CD4-positive, alpha-beta T cell treated with Interleukin-4 for 4 hours (primary cell): ENCODE measurements around the gene MAML2.

ENCODE experiments used
- DNase-seq: peaks from one replicate; pipeline ENCODE4 v3.0.0-alpha.2; 2020

Gene MAML2

GRCh38 chr11:96338910-96339705 is 3.9 kb downstream of the MAML2 start:
- peak; percentile 57 for DNase-seq

DNA sequence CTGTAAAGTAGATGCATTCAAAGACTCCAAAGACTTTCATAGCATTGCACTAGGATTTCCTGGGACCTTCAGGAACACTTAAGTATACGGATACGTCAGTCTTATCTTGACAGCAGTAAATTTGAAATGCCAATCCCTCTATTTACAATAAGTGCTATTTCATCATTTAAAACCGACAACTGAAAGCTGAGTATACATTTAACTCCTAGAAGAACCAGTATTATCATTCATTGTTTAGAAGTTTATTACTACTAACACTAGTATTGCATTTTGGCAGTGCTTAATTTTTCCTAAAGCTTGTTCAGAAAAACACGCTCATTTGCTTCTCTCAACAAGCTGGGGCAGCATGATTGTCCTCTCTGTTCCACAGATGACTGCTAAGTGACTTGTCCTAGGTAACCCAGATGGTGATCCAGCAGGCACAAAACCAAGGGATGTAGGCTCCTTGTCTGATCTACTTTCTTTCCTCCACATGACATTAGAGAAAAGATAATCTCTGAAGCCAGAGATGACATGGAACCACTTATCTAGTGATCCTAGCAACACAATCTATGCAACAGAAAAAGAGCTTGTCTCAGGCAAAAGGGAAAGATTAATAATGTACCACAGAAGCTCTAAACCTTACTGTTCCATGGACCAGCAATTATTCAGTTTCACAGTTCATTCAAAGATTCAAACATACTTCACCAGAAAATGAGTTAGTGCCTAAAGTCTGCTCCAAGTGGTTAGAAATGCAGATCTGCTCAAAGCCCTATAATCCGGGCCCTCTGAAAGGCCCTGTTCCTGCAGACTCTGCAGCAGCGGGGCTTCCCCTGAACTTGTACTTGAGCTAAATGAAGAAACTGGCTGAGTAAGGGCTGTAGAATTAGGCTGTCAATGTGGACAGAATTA is 5.2 kb downstream of the MAML2 start:
- peak; percentile 54 for DNase-seq

DNA sequence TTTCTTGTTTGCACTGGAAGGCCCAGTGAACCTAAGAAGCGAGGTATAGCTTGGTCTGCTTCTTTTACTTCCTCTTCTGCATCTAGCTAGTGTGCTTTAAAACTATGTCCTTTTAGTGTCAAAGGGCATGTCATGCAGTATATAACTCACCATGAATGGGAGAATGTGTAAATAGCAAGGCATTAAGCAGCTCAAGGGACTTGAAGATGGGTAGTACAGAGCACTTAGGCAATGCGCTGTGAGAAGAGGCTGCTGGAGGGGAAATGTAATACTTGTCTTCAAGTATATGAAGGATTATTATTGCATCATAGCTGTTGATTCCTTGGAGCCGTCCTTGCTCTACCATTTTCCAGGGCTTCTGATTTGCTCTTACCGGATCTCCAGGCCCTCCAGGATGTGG is 7.6 kb downstream of the MAML2 start:
- no peak for DNase-seq

GRCh38 chr11:96334219-96334618 is 8.8 kb downstream of the MAML2 start:
- DNase-seq, result no peak

DNA sequence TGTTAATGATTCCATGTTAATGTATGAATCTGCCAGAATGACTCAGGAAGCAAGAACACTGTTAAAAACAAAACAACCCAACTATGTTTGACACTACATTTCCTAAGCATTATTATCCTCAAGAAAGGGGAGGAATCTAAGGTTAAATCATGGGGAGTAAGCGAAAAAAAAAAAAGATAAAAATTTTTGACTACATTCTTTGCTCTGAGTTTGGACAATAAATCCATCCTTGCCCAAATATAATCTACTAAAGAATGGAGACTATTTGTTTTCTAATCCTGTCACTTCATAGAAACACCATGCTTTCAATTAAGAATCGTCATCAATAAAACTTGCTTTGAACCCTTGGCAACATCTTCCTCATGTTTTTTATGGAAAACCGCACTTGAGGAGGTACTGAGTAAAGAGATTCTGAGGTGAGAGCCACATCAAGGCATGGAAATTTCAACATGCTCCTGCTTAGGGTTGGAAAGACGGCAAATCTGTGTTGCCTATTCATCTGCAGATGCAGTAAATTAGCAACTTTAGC is 9.7 kb downstream of the MAML2 start:
- no peak for DNase-seq

DNA sequence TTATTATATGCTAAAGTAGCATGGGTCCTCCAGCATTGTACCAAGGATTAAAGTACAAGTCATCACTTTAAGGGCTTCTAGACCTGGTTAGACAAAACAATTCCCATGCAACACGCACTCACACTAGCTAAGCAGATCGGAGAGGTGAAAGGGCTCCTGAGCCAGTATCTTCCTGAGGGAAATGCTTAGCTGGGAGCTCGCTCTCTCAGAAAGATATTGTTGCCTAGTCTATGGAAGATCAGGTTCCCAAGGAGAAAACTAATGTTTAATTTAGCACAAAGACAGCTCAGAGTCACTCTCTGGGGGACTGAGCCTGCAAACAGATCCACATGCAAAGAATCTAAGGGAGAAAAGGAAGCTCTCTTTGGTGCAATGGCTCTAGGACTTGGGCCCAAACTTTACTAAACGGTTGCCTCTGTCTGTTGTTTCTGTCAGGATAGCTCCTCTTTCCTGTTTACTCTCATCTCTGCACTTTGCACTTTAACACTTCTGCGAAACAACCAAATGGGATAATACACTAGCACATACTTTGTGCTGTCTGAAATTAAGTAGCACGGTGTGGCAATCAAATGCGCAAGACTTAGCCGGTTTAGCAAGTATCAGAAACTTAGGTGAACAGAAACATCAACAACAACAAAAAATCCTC is 10.7 kb downstream of the MAML2 start:
- DNase-seq, result no peak

DNA sequence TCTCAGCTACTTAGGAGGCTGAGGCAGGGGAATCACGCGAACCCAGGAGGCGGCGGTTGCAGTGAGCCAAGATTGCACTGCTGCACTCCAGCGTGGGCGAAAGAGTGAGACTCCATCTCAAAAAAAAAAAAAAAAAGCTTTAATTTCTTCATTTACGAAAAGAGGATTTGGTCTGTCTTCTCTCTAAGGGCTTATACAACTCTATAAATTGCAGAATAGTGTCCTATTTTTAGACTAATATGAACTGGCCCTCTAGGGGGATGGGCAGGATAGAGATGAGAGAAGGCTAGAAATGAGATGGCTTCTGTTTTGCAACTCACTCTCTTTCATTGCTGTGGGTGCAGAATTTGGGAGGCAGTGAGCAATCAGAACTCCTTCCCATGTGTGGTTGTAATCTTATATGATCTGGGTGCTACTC is 11.3 kb downstream of the MAML2 start:
- no peak for DNase-seq

- no peak for DNase-seq
These were observed 12.5 kb downstream of the MAML2 start for GRCh38 chr11:96330511-96330859.

DNA sequence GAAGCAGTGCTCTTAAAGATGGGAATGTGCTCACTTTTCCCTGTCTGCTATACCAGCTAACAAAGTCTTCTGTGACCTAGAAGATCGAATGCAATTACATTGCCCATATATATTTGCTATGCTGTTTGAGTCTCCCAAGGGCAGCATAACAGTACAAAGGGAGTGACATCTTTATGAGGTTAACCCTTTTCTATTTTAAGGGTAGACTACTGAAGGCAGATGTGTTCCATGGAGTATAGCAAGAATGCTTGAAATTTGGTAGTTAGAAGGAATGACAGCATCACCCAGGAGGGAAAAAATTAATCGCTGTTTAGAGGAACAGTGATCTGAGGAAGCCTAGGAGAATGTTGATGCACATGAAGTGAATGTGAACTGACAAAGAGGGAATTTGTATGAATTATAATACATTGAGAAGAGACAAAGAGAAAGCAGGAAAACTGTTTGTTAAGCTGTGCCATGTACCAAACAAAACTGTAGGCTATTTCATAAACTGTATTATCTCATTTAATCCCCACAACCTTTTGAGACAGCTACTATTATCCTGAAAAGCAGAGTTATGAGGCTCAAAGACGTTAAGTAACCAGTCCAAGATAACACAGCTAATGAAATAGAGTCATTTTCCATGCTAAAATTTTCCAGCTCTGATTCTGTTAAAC is 13.0 kb downstream of the MAML2 start:
- no peak for DNase-seq

DNA sequence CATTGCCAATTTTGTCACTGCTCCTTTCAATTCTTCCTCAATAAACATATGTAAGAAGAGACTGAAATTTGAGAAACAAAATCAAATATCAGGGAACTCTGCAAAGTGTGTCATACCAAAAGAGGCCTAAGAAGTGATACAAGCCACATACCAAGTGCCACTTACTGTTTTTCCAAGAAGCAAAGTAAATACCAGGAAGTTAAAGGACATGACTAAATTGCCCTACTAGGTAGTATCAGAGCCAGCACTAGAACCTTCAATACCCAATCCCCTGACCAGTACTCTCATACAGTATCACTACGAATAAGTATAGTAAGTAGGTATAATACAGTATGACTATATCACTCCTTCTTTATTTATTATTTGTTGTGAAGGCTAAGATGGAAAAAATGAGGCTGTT is 13.6 kb downstream of the MAML2 start:
- no peak for DNase-seq

DNA sequence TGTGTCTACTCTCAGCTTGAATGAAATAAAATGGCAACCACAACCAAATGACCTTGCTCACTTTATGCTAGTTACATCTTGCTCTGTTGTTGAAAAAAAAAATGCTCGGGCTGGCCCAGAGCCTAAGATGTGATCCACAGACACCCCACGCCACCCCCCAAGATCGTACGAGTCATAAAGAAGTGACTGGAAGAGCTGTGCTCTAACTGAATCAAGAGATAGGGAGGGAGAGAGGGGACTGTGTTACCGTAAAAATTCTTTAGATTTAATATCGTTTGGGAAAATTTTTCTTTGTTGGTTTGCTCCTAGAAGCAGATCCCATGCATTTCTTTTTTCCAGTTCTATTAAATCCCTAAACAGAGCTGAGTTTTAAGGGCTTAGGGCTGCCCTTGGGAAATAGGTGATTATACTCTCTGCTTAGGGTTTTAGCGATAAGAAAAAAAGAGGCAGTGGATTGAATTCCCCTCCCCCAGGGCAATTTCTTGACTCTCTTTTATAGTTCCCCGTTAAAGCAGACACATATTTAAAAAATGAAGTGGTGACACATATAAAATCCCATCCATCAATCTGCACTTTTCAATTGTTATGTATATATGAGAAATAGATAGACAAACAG is 14.5 kb downstream of the MAML2 start:
- no peak for DNase-seq

- DNase-seq, result no peak
These were observed 16.0 kb downstream of the MAML2 start for GRCh38 chr11:96326959-96327358.

GRCh38 chr11:96324912-96325311 is 18.1 kb downstream of the MAML2 start:
- DNase-seq, result no peak

DNA sequence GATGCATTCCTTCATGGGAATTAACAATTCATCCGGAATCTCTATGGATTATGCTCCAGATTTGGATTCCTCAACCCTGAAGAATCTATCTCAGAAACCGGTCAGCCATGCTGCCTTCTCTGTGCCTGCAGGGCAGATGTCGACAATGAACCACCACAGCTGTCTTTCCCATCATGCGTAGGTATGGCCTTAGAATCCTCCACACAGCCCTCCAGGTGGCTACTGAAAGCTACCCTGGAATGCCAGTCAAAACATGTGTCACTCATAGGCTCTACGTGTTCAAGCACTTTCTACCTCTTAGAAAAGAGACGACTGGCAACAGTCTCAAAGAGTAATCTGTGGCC is 19.4 kb downstream of the MAML2 start:
- DNase-seq, result no peak

DNA sequence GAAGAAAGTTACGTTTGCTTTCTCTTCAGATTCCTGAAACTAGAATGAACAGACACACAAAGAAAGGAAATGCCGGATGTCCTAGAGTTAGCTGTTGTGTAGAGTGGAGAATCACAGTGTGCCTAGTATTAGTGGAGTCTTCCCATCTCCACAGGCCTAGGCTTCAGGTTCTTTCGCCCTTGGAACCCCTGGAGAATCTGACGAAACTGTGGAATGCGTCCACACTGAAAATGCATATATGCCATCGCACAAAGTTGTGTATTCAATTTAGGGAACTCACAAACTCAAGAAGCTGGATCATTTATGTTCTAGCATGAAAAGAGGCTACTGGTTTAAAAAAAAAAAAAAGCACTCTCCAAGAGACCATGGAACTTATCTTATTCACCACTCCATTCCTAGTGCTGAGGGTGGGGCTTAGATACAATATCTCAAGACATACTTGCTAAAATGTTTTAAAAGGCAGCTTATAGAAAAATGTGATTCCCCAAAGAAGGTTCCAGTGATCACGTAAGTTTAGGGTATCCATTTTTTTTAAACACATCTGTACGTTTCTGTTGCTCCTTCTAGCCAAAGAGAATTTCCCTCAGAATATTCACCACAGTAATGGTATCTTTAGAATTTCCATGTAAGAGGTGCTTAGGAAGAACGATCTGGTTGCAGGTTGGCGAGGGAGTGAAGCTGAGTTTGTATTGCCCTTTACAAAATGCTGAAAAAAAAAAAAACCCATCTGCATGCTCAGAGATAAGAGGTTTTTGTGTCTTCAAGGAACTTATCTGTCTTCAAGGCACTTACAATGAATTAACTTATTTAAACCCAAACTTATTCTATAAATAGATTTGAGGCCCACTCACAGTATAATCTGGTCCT is 20.0 kb downstream of the MAML2 start:
- no peak for DNase-seq

- no peak for DNase-seq
These were observed 21.9 kb downstream of the MAML2 start for GRCh38 chr11:96321091-96321490.

- no peak for DNase-seq
These were observed 22.9 kb downstream of the MAML2 start for GRCh38 chr11:96319898-96320656.

DNA sequence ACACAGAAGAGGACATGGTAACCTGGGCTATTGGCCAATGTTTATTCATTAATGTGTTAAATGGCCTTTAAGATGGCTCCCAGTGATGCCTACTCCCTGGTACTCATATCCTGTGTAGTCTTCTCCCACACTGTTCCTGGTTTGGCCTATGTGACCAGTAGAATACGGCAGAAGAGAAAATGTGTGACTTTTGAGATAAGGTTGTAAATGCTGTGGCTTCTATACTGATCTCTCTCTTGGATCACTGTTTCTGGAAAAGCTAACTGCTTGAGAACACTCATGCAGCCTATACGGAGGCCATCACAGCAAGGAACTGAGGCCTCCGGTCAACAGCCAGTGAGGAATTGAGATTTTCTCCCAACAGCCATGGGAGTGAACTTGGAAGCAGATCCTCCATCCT is 24.1 kb downstream of the MAML2 start:
- DNase-seq, result no peak

- no peak for DNase-seq
These were observed 24.6 kb downstream of the MAML2 start for GRCh38 chr11:96318399-96318798.

DNA sequence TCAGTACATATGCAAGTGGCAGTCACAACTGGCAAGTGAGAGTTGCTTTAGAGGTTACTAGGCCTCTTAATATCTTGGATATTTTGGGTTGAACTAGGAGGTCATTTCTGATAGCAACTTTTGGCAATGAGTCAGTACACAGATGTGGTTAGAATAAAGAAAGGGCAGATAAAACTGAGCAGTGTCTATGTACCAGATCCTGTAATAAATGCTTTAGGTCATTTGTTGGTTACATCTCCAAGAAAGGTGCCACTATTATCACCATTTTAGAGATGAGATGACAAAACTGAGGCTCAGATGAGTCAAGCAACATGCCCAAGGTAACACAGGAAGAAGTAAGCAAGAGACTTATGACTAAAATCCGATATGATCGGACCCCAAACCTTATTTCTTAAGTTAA is 25.0 kb downstream of the MAML2 start:
- peak; percentile 48 for DNase-seq

- DNase-seq, result no peak
These were observed 25.4 kb downstream of the MAML2 start for GRCh38 chr11:96317571-96317970.
